Right kidney (tissue), 1 donor: Measurements from ENCODE around the gene DCAF8.

Source experiments
- DNase-seq: peaks from one replicate; pipeline ENCODE4 v3.0.0-alpha.2; 2016

Gene DCAF8

GRCh38 chr1:160227561-160227960, 34.8 kb downstream of the DCAF8 start:
- no peak for DNase-seq

GRCh38 chr1:160227034-160227433, 35.3 kb downstream of the DCAF8 start:
- no peak for DNase-seq

GRCh38 chr1:160226623-160227022, 35.7 kb downstream of the DCAF8 start:
- no peak for DNase-seq

GRCh38 chr1:160225345-160225744, 37.0 kb downstream of the DCAF8 start:
- no peak for DNase-seq

- no peak for DNase-seq
Measured at GRCh38 chr1:160224606-160225005, 37.7 kb downstream of the DCAF8 start.

- no peak for DNase-seq
Measured at GRCh38 chr1:160222546-160222945, 39.8 kb downstream of the DCAF8 start.

GRCh38 chr1:160221089-160221488, 41.3 kb downstream of the DCAF8 start:
- DNase-seq: no peak

GRCh38 chr1:160220301-160220700, 42.0 kb downstream of the DCAF8 start:
- DNase-seq: no peak

GRCh38 chr1:160219062-160219929, 43.1 kb downstream of the DCAF8 start:
- DNase-seq: no peak

GRCh38 chr1:160217481-160218051, 44.8 kb downstream of the DCAF8 start:
- DNase-seq: no peak

- no peak for DNase-seq
Measured at GRCh38 chr1:160216301-160216700, 46.0 kb downstream of the DCAF8 start.

- no peak for DNase-seq
Measured at GRCh38 chr1:160214481-160215140, 47.7 kb downstream of the DCAF8 start.

- DNase-seq: no peak
Measured at GRCh38 chr1:160211046-160211790, 51.1 kb downstream of the DCAF8 start.

- DNase-seq: no peak
Measured at GRCh38 chr1:160210561-160210960, 51.8 kb downstream of the DCAF8 start.

GRCh38 chr1:160209321-160210046, 52.9 kb downstream of the DCAF8 start:
- DNase-seq: no peak

GRCh38 chr1:160208557-160209320, 53.6 kb downstream of the DCAF8 start:
- no peak for DNase-seq

- no peak for DNase-seq
Measured at GRCh38 chr1:160207771-160208556, 54.4 kb downstream of the DCAF8 start.

GRCh38 chr1:160207118-160207650, 55.2 kb downstream of the DCAF8 start:
- no peak for DNase-seq

- no peak for DNase-seq
Measured at GRCh38 chr1:160206421-160207117, 55.8 kb downstream of the DCAF8 start.

- no peak for DNase-seq
Measured at GRCh38 chr1:160206036-160206389, 56.3 kb downstream of the DCAF8 start.
